Esophagus muscularis mucosa (tissue), 4 donors: ENCODE results near the gene POMC. TPM values are rescaled to one million over a fixed set of nuclear protein-coding genes. Genes with fewer than 3 reads are reported as not detected.
"Not testable (repeated sequence)": the region's sequence is repeated elsewhere in the genome, so short reads cannot be mapped to it uniquely, and the experiment has no call there.

Experiments used
- DNase-seq: peaks from one replicate; pipeline ENCODE4 v3.0.0-alpha.2; 2017; ENCODE audit errors: extremely low spot score
- H3K27ac ChIP-seq, 4 donors: fragments of 200-600 bp; sonication (generic); replicated peaks in 1 of 4; 1 replicate in 3 of 4; 2 replicates in 1 of 4; pipeline ENCODE4 v1.5.1; 2016 to 2019; ENCODE audit warnings: mild to moderate bottlenecking in 1 of 4
- H3K27me3 ChIP-seq, 4 donors: fragments of 200-600 bp; sonication (generic); one replicate each; pipeline versions ENCODE4 v1.5.1 to v1.6.0; 2016 to 2019
- H3K36me3 ChIP-seq, 4 donors: fragments of 200-600 bp; sonication (generic); one replicate each; pipeline ENCODE4 v1.5.1; 2016 to 2019
- H3K4me1 ChIP-seq, 4 donors: fragments of 200-600 bp; sonication (generic); one replicate each; pipeline ENCODE4 v1.5.1; 2016 to 2019
- H3K4me3 ChIP-seq, 4 donors: fragments of 200-600 bp; sonication (generic); 1 replicate in 2 of 4; 2 replicates in 2 of 4; pipeline ENCODE4 v1.5.1; 2016 to 2019; ENCODE audit warnings: mild to moderate bottlenecking in 4 of 4, moderate library complexity in 1 of 4
- H3K9me3 ChIP-seq, 4 donors: fragments of 200-600 bp; sonication (generic); 1 replicate in 3 of 4; 2 replicates in 1 of 4; pipeline ENCODE4 v1.5.1; 2016 to 2019
- EP300 ChIP-seq: sonication (generic); formaldehyde crosslinking; IDR thresholded peaks from one replicate; pipeline ENCODE4 v1.6.1; 2017; ENCODE audit warnings: antibody characterized with exemption
- POLR2A ChIP-seq: fragments of 450-650 bp; IDR thresholded peaks from one replicate; pipeline ENCODE4 v1.6.1; 2017; ENCODE audit warnings: antibody characterized with exemption, moderate library complexity, mild to moderate bottlenecking, low read depth
- POLR2AphosphoS5 ChIP-seq, 2 donors: sonication (generic); formaldehyde crosslinking; IDR thresholded peaks; one replicate each; pipeline ENCODE4 v1.6.1; 2017; ENCODE audit warnings: antibody characterized with exemption in 2 of 2
- WGBS: methylation state at CpG from one replicate; pipeline ENCODE4 v1.1.5; 2018; 5-methylcytosine and 5-hydroxymethylcytosine counted together
- intact Hi-C: fragments of 100-400 bp; cut with DNase I; formaldehyde crosslinking; loops from one replicate; pipeline ENCODE4 v1.15.1; 2023
- total RNA-seq, 4 donors: library from RNA; depleted of rRNA; stranded (reverse); fragments of >200 nt; gene quantifications; one replicate each; pipeline versions ENCODE4 v1.1.0 to v1.2.1, GENCODE V29; 2016
- TF ChIP-seq, protein P1 (sequence below), 3 experiments: fragments of 200-600 bp in 2 of 3; fragments of 450-650 bp in 1 of 3; sonication (generic) in 2 of 3; IDR thresholded peaks; one replicate each; pipeline ENCODE4 v1.5.1; 2017 to 2019; ENCODE audit warnings: antibody characterized with exemption in 3 of 3, mild to moderate bottlenecking in 2 of 3, moderate library complexity in 1 of 3

The POMC gene
- total RNA-seq, 4 donors from 2014 or later: 8.3 to 30.3 (median 10.6) TPM

GRCh38 chr2:25159949-25160348 is 8.4 kb downstream of the POMC start:
- TF ChIP-seq, protein P1, sequence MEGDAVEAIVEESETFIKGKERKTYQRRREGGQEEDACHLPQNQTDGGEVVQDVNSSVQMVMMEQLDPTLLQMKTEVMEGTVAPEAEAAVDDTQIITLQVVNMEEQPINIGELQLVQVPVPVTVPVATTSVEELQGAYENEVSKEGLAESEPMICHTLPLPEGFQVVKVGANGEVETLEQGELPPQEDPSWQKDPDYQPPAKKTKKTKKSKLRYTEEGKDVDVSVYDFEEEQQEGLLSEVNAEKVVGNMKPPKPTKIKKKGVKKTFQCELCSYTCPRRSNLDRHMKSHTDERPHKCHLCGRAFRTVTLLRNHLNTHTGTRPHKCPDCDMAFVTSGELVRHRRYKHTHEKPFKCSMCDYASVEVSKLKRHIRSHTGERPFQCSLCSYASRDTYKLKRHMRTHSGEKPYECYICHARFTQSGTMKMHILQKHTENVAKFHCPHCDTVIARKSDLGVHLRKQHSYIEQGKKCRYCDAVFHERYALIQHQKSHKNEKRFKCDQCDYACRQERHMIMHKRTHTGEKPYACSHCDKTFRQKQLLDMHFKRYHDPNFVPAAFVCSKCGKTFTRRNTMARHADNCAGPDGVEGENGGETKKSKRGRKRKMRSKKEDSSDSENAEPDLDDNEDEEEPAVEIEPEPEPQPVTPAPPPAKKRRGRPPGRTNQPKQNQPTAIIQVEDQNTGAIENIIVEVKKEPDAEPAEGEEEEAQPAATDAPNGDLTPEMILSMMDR (IDR thresholded peaks at IDR 0.05): no peak
- TF ChIP-seq EP300 (no peak), POLR2A (no peak)
- no peak for DNase-seq
- intact Hi-C loops: no loop called here

DNA sequence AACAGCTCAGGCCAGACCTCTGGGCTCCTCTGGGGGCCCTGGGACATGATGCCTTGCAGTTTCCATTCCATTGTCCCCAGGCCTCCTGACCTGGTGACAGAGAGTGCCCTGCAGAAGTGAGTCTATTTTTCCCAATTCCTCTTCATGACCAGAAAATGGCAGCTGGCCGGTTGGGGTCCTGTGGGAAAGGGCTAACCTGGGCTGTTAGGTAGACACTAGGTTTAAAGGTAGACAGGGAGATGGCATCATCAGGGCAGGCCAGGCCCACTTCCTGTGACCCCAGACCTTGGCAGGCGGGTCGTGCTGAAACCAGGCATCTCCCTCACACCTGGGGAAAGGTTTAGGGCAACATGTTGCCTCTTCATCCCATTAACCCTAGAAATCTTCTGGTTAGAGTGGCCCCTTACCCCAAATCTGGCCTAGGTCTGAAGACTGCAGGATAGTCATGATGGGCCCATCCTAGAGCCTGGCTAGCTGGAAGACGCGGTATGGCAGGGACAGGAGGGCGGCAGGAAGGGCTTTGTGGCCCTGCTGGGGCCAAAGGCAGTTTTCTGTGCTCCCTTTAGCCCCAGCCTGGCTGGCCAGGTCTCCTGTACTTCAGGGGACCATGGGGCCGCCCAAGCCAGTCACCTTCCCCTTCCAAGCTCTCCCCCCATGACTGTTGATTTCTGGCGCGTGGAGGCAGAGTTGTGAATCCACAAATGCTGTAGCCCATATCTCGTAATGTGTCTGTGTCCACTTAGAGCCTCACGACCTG is 10.1 kb downstream of the POMC start:
- peaks cover 0 to 21% (median 0%) of the 10 kb centered on the region in 4 donors for H3K27me3 ChIP-seq
- H3K36me3 ChIP-seq: peaks cover 0 to 14% (median 5%) of the 10 kb centered on the region in 4 donors
- intact Hi-C loops: no loop called here
- WGBS: 94% methylated on average over 10 of the region's 11 CpGs
- peaks cover 0 to 21% (median 7%) of the 10 kb centered on the region in 4 donors for H3K4me1 ChIP-seq
- H3K4me3 ChIP-seq: no peak overlapping the region
- TF ChIP-seq, protein P1 (IDR thresholded peaks at IDR 0.05): no peak
- no peak for TF ChIP-seq POLR2A
- TF ChIP-seq EP300: no peak
- no peaks in the 10 kb centered on the region for H3K9me3 ChIP-seq
- no peak overlapping the region for H3K27ac ChIP-seq
- DNase-seq: no peak

More at GRCh38 chr2:25159949-25160348, 8.4 kb downstream of the POMC start:
- Histone ChIP-seq H3K4me3 (no peak overlapping the region), H3K36me3 (no peaks in the 10 kb centered on the region), H3K4me1 (peaks cover 0 to 21% (median 7%) of the 10 kb centered on the region in 4 donors), H3K27ac (no peak overlapping the region), H3K27me3 (peaks cover 0 to 36% (median 0%) of the 10 kb centered on the region in 4 donors), H3K9me3 (no peaks in the 10 kb centered on the region)
- WGBS: 70% methylated on average over 8 of the region's 8 CpGs

DNA sequence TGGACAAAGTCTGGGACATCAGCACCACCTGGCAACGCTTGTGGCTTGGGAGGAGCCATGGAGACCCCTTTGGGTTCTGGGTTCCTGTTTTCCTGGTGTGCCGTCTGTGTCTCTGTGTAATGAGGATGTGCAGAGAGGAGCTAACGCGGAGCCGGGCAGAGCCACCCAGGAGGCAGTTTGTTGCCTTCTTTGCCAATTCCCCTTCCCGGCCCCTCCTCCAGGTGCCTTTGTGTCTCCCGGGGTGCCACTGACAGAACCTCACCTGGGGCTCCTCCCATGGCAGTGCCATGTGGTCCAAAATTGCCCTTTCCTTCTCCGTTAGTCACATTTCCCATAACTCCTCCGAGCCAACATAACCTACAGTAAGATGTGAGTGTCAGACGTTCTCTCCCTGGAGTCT is 13.0 kb downstream of the POMC start:
- TF ChIP-seq POLR2A (no peak), POLR2AphosphoS5 (IDR thresholded peaks at IDR 0.05) (no peak), EP300 (no peak)
- TF ChIP-seq, protein P1 (IDR thresholded peaks at IDR 0.05): no peak
- DNase-seq: no peak
- WGBS: 97% methylated on average over 7 of the region's 10 CpGs
- H3K27me3 ChIP-seq: no peaks in the 10 kb centered on the region
- H3K4me3 ChIP-seq: no peak overlapping the region
- H3K9me3 ChIP-seq: no peaks in the 10 kb centered on the region
- peaks cover 0 to 6% (median 0%) of the 10 kb centered on the region in 4 donors for H3K4me1 ChIP-seq
- intact Hi-C loops: no loop called here
- peaks cover 0 to 21% (median 5%) of the 10 kb centered on the region in 4 donors for H3K36me3 ChIP-seq
- no peak overlapping the region for H3K27ac ChIP-seq

- H3K4me1 ChIP-seq: no peaks in the 10 kb centered on the region
- H3K4me3 ChIP-seq: no peak overlapping the region
- H3K9me3 ChIP-seq: no peaks in the 10 kb centered on the region
- no peaks in the 10 kb centered on the region for H3K27me3 ChIP-seq
- DNase-seq: no peak
- intact Hi-C loops: no loop called here
- TF ChIP-seq POLR2A (no peak), EP300 (no peak), POLR2AphosphoS5 (IDR thresholded peaks at IDR 0.05) (no peak)
- TF ChIP-seq, protein P1 (IDR thresholded peaks at IDR 0.05): no peak
- H3K36me3 ChIP-seq: peaks cover 0 to 23% (median 10%) of the 10 kb centered on the region in 4 donors
- no peak overlapping the region for H3K27ac ChIP-seq
- 75% methylated on average over 12 of the region's 12 CpGs for WGBS
These were observed 16.7 kb downstream of the POMC start for GRCh38 chr2:25151718-25152117.

DNA sequence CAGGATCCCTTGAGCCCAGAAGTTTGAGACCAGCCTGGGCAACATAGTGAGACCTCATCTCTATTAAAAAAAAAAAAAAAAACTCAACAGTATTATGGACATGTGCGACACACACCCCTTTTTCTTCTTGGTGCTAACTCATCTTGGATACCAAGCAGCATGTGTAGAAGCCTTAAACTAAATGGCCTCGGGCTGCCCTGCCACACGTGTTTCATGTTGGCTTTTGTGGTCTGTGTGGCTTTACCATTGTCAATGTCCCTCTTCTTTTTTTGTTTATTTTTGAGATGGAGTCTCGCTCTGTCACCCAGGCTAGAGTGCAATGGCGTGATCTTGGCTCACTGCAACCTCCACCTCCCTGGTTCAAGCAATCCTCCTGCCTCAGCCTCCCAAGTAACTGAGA is 17.4 kb downstream of the POMC start:
- DNase-seq, H3K4me1 ChIP-seq, H3K27ac ChIP-seq, H3K27me3 ChIP-seq, H3K9me3 ChIP-seq, intact Hi-C loops, H3K4me3 ChIP-seq: not testable (repeated sequence)
- H3K36me3 ChIP-seq: peaks cover 0 to 29% (median 10%) of the 10 kb centered on the region in 4 donors
- WGBS: 92% methylated on average over 5 of the region's 5 CpGs
